Retinal pigment epithelial cell (primary cell): ENCODE results near the gene HMG20A.

Source experiments
- DNase-seq: peaks from one replicate; pipeline ENCODE4 v3.0.0-alpha.2; 2010; ENCODE audit warnings: low read depth
- H3K4me3 ChIP-seq: 2 replicates; pipeline ENCODE4 v1.5.1; 2011; ENCODE audit warnings: mild to moderate bottlenecking, low read length, control low read depth, moderate library complexity
- CTCF ChIP-seq: conservative IDR thresholded peaks from 2 replicates; pipeline ENCODE4 v1.5.1; 2011; ENCODE audit warnings: low read depth, low read length, control low read depth, inconsistent platforms

HMG20A gene

GRCh38 chr15:77483425-77484140 lies 62.9 kb downstream of the HMG20A start:
- no peak for TF ChIP-seq CTCF
- DNase-seq = no peak
- no peak overlapping the region for H3K4me3 ChIP-seq

GRCh38 chr15:77484994-77485393 lies 64.3 kb downstream of the HMG20A start:
- no peak overlapping the region for H3K4me3 ChIP-seq
- no peak for TF ChIP-seq CTCF
- no peak for DNase-seq

- DNase-seq = no peak
- H3K4me3 ChIP-seq = no peak overlapping the region
- no peak for TF ChIP-seq CTCF
These were observed 66.1 kb downstream of the HMG20A start for GRCh38 chr15:77486542-77487468.

- no peak for DNase-seq
- no peak overlapping the region for H3K4me3 ChIP-seq
- no peak for TF ChIP-seq CTCF
These were observed 66.8 kb downstream of the HMG20A start for GRCh38 chr15:77487469-77487842.

- TF ChIP-seq CTCF = no peak
- H3K4me3 ChIP-seq = no peak overlapping the region
- no peak for DNase-seq
These were observed 67.2 kb downstream of the HMG20A start for GRCh38 chr15:77487888-77488287.

GRCh38 chr15:77489647-77490046 lies 69.0 kb downstream of the HMG20A start:
- no peak for TF ChIP-seq CTCF
- DNase-seq = no peak
- H3K4me3 ChIP-seq = no peak overlapping the region
